ENCODE measurements around the gene ZMYND19. TPM values are rescaled to one million over a fixed set of nuclear protein-coding genes. Genes with fewer than 3 reads are reported as not detected.
"Not testable (repeated sequence)": the region's sequence is repeated elsewhere in the genome, so short reads cannot be mapped to it uniquely, and the experiment has no call there.

Gene ZMYND19
- polyA plus RNA-seq, 4 donors = 18.9 to 27.5 (median 20.5) TPM

- no peak for DNase-seq (ENCODE audit: low read depth in 4 of 4, low spot score in 3 of 4)
Measured at GRCh38 chr9:137614631-137615386, 24.5 kb upstream of the ZMYND19 start.

DNA sequence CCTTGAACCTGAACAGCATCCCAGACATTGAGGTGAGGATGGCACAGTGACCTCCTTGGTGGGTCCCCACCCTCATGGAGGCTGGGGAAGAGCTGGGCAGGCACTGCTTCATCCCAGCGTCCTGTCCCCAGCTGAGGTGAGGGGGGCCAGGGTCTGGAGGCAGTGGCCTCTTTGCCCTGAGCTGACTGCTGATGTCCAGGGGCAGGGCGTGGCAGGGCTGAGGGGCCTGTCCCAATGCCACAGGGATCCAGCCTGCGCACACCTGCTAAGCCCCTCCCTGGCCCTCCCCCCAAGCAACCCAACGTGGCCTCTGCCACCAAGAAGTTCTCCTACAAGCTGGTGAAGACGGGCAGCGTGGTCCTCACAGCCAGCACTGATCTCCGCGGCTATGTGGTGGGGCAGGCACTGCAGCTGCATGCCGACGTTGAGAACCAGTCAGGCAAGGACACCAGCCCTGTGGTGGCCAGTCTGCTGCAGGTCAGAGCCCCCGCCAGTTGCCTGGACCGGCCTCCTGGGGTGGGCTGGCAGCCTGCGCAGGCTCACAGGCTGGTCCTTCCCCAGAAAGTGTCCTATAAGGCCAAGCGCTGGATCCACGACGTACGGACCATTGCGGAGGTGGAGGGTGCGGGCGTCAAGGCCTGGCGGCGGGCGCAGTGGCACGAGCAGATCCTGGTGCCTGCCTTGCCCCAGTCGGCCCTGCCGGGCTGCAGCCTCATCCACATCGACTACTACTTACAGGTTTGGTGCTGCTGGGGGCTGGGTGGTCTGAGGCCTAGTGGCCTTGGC, 23.6 kb upstream of the ZMYND19 start:
- no peak for DNase-seq (ENCODE audit: low read depth in 4 of 4, low spot score in 3 of 4)

GRCh38 chr9:137613259-137613658, 22.9 kb upstream of the ZMYND19 start:
- DNase-seq (ENCODE audit: low read depth in 4 of 4, low spot score in 3 of 4) = no peak

DNA sequence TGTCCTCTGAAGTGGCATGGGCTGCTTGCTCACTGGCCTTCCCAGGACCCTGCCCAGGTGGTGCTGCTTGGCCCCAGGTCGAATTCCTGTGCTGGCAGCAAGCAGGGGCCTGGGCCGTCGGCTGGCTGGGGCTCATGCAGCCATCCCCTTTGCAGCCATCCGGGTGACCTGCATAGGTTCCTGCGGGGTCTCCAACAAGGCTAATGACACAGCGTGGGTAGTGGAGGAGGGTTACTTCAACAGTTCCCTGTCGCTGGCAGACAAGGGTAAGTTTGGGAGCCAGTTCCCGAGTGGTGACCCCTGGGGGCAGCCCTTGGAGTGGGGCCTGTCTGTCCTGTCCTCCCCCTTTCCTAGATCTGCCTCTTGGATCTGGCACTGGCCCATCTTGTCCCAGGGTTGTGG, 22.4 kb upstream of the ZMYND19 start:
- DNase-seq (ENCODE audit: low read depth in 4 of 4, low spot score in 3 of 4) = no peak

- DNase-seq (ENCODE audit: low read depth in 4 of 4, low spot score in 3 of 4) = no peak
Measured at GRCh38 chr9:137611623-137612609, 21.6 kb upstream of the ZMYND19 start.

DNA sequence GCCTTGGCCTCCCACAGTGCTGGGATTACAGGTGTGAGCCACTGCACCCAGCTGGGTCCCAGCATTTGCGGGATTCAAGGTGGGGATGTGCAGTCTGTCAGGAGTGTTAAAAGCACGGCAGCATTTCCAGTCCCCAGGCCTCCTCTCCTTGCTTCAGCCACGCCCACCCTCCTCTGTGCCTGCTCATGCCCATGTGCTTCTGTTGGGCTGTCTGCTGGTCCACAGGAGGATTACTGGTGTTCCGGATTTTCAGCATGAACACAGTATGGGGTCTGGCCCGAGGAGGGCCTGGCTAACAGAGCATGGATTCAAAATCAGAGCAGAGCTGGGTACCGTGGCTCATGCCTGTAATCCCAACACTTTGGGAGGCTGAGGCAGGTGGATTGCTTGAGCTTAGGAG, 20.6 kb upstream of the ZMYND19 start:
- no peak for DNase-seq (ENCODE audit: low read depth in 4 of 4, low spot score in 3 of 4)

- no peak for DNase-seq (ENCODE audit: low read depth in 4 of 4, low spot score in 3 of 4)
Measured at GRCh38 chr9:137607141-137607857, 17.0 kb upstream of the ZMYND19 start.

GRCh38 chr9:137606734-137607138, 16.4 kb upstream of the ZMYND19 start:
- no peak for DNase-seq (ENCODE audit: low read depth in 4 of 4, low spot score in 3 of 4)

GRCh38 chr9:137606005-137606621, 15.8 kb upstream of the ZMYND19 start:
- DNase-seq (ENCODE audit: low read depth in 4 of 4, low spot score in 3 of 4) = no peak

DNA sequence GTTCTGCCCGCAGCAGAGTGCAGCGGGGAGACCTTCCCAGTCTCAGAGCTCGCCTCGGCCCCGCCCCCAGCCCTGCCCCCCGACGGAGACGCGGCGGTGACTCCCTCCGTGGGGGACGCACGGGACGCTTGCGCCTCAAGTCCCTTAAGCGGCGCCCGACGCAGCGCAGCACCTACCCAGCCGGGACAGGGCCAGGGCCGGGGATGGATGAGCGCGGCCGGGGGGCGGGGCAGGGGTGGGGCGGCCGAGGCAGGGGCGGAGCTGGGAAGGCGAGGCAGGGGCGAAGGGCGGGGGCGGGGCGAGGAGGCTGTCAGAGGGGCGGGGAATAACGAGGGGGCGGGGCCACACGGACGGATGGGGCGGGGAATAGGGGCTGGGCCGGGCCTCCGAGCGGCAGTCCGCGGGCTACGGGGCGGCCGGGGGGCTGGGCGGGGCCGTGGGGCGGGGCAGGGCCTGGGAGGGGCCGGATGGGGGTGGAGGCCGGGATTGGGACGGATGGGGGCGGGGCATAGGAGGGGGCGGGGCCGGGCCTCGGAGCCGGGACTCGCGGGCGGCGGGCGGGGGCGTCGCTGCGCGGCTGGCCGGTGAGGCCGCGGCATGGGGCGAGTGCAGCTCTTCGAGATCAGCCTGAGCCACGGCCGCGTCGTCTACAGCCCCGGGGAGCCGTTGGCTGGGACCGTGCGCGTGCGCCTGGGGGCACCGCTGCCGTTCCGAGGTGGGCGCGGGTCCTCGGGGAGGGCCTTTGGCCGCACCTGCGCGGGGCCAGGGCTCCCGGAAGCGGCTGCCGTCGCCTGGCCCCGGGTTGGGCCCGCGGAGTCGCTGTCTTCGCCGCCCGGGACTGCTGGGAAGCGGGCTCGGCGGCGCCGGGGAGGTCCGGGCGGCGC, 15.1 kb upstream of the ZMYND19 start, which contains the start of gene ARRDC1:
ARRDC1 (plus strand) TSS at position 566 of the 884 bp plus-strand sequence; CDS start at position 598, 32 bp downstream.
- peak; percentile 59 to 82 (median 78) for DNase-seq (ENCODE audit: low read depth in 4 of 4, low spot score in 3 of 4)

DNA sequence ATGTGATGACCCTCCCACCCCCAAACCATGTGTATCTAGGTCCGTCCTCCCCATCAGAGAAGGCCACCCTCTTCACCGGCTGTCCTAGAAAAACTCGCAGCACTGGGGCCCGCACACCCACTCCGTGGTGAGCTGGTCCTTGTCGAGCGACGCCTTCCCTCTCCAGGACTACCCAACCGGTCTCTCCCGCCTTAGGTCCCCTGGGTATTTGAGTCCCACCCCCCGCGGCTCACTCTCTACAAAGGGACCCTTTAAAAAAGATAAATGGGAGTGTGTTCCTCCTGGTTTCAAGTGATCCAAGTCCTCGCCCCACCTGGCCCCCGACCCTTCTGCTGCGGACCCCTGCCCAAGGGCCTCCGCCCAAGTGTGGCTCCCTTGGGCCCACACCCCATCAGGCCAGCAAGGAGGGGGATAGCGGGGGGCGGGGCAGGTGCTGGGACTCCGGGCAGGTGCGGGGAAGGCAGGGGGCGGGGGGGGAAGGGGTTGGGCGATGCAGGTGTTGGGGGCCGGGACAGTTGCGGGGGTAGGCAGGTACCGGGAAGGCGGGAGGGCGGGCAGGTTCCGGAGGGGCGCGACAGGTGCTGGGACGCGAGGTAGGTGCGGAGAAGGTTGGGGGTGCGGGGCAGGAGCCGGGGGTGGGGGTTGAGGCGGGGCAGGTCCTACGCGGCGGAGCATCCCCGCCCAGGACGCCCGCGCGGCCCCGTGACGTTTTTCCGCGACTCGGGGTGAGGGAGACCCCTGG, 14.2 kb upstream of the ZMYND19 start:
- DNase-seq (ENCODE audit: low read depth in 4 of 4, low spot score in 3 of 4) = no peak

- DNase-seq (ENCODE audit: low read depth in 4 of 4, low spot score in 3 of 4) = no peak
Measured at GRCh38 chr9:137603879-137604278, 13.6 kb upstream of the ZMYND19 start.

- DNase-seq (ENCODE audit: low read depth in 4 of 4, low spot score in 3 of 4) = no peak
Measured at GRCh38 chr9:137602661-137603060, 12.3 kb upstream of the ZMYND19 start.

DNA sequence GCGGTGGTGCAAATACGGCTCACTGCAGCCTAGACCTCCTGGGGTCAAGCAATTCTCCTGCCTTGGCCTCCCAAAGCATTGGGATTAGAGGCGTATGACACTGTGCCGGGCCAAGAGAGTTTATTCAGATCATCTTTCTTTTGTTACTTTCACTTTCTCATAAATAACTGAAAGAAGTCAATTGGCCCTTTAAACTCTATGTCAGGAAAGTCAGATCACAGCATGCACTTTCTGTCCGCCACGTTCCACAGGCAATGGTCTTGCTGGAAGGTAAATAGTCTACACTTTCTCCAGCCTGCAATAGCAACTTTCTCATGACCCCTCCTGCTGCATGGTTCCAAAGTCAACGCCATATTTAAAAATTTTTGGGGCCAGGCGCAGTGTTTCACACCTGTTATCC, 8.6 kb upstream of the ZMYND19 start:
- DNase-seq (ENCODE audit: low read depth in 4 of 4, low spot score in 3 of 4) = no peak

GRCh38 chr9:137596577-137596976, 6.3 kb upstream of the ZMYND19 start:
- not testable (repeated sequence) for DNase-seq (ENCODE audit: low read depth in 4 of 4, low spot score in 3 of 4)

GRCh38 chr9:137593176-137593575, 2.9 kb upstream of the ZMYND19 start:
- no peak for DNase-seq (ENCODE audit: low read depth in 4 of 4, low spot score in 3 of 4)

DNA sequence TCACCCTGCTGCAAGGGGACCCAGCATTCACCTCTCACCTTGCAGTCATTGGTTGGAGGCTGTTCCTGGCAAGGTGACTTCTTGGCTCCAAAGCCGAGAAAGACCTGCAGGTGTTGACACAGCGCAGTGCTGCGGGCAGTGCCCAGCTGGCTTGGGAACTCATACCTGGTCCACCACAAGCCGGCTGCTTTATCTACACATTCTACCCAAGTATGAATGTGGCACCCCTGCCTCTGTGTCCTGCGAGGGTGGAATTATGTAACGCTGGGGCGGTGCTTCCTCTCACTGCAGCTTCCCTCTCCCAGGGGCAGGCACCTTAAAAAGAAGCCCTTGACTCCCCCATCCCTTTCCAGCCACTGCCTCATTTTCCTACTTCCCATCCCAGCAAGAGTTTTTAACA, 2.5 kb upstream of the ZMYND19 start:
- no peak for DNase-seq (ENCODE audit: low read depth in 4 of 4, low spot score in 3 of 4)

DNA sequence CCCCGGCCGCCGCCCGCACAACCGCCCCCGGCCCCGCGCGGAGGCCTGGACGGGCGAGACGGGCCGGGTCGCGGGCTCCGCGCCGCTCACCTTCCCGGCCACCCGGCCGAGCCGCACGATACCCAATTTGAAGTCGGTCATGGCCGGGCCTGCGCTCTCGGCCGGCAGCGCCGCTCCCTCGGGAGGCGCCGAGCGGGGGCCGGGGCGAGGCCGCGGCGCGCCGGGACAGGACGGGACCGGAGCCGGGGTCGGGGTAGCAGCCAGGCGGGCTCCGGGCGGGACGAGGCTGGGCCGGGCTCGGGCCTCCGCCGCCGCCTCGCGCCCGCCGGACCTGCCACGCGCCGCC, 216 bp downstream of the ZMYND19 start:
- no peak for DNase-seq (ENCODE audit: low read depth in 4 of 4, low spot score in 3 of 4)

Measured in left renal pelvis (tissue), 4 donors.